Panc1 (cell line): ENCODE measurements around the gene MRPS27.

Experiments used
- CTCF ChIP-seq: fragments of 450-650 bp; IDR thresholded peaks from 2 replicates; pipeline ENCODE4 v1.5.1; 2017; ENCODE audit warnings: mild to moderate bottlenecking
- POLR2AphosphoS5 ChIP-seq: IDR thresholded peaks from 2 replicates; pipeline ENCODE4 v1.6.1; 2012; ENCODE audit warnings: mild to moderate bottlenecking, low read depth, low read length, moderate library complexity

- TF ChIP-seq CTCF (no peak), POLR2AphosphoS5 (no peak)
Measured at GRCh38 chr5:72296256-72296655, 23.8 kb downstream of the MRPS27 start.
